HepG2 (cell line): ENCODE results near the gene ECEL1. TPM values are rescaled to one million over a fixed set of nuclear protein-coding genes. Genes with fewer than 3 reads are reported as not detected.

ENCODE experiments used
- ATAC-seq: fragments of 200-7000 bp; cut with Tn5 transposase; 3 replicates; pipeline ENCODE4 v1.9.1; 2020; ENCODE audit warnings: mild to moderate bottlenecking, moderate library complexity
- BruUV-seq: library from RNA; stranded (reverse); fragments of 400-500 nt; replicated peaks from 2 replicates; lab custom pipeline; 2021; lab: Mats Ljungman, UMichigan
- CTCF ChIA-PET: fragments of 300-600 bp; formaldehyde crosslinking; extraction: SDS; loops from one replicate; lab custom pipeline; 2021; ENCODE audit warnings: low total read pairs, inconsistent platforms, low intra/inter-chr PET ratio; lab: Yijun Ruan, JAX
- POLR2A ChIA-PET: fragments of 350-600 bp; sonication (Branson Sonifier 250); formaldehyde crosslinking; loops from one replicate; lab custom pipeline; 2020; ENCODE audit warnings: antibody characterized with exemption, inconsistent platforms; lab: Yijun Ruan, JAX
- DNase-seq: peaks from one replicate; pipeline ENCODE4 v3.0.0-alpha.2; 2015; ENCODE audit warnings: low spot score
- FAIRE-seq: peaks from 3 replicates; lab custom pipeline; 2011; peaks lifted over from hg19 to GRCh38; lab: Jason Lieb, UNC
- H2AFZ ChIP-seq: one replicate; pipeline ENCODE4 v1.6.1; 2011; ENCODE audit warnings: low read length, inconsistent platforms
- H3K27ac ChIP-seq: fragments of 300-600 bp; 3 replicates; pipeline ENCODE4 v1.8.0; 2011; ENCODE audit warnings: mixed run types, mild to moderate bottlenecking, mixed read lengths, low read length, inconsistent platforms; ENCODE audit not compliant: insufficient read depth; ENCODE audit errors: extremely low read length
- H3K27me3 ChIP-seq, 2 experiments: fragments of 200-600 bp in 1 of 2; 2 replicates in 1 of 2; 3 replicates in 1 of 2; pipeline versions ENCODE4 v1.6.0 to v1.8.0; 2011; ENCODE audit warnings: low read length in 2 of 2, mild to moderate bottlenecking in 2 of 2, moderate library complexity in 2 of 2, inconsistent platforms in 1 of 2; ENCODE audit not compliant: insufficient read depth in 2 of 2, control insufficient read depth in 1 of 2
- H3K36me3 ChIP-seq, 2 experiments: fragments of 200-600 bp in 1 of 2; replicated peaks in 1 of 2; 2 replicates in 1 of 2; 3 replicates in 1 of 2; pipeline versions ENCODE4 v1.5.1 to v1.8.0; 2011; ENCODE audit warnings: low read length in 2 of 2, inconsistent platforms in 1 of 2; ENCODE audit not compliant: insufficient read depth in 2 of 2, control insufficient read depth in 1 of 2
- H3K4me1 ChIP-seq: 2 replicates; pipeline ENCODE4 v1.5.1; 2012; ENCODE audit warnings: low read length, inconsistent platforms; ENCODE audit not compliant: insufficient read depth
- H3K4me2 ChIP-seq: 2 replicates; pipeline ENCODE4 v1.6.0; 2011; ENCODE audit warnings: low read depth, low read length, inconsistent platforms
- H3K4me3 ChIP-seq, 3 experiments: fragments of 200-600 bp in 1 of 3; sonication (generic), shearing (Covaris generic) in 1 of 3; replicated peaks in 1 of 3; 2 replicates each; pipeline ENCODE4 v1.5.1; 2011 to 2016; ENCODE audit warnings: low read length in 3 of 3, inconsistent platforms in 2 of 3, low read depth in 2 of 3, mild to moderate bottlenecking in 2 of 3, control low read depth in 1 of 3, mixed read lengths in 1 of 3; ENCODE audit not compliant: insufficient read depth in 1 of 3
- H3K79me2 ChIP-seq: one replicate; pipeline ENCODE4 v1.6.1; 2011; ENCODE audit warnings: low read length, inconsistent platforms; ENCODE audit not compliant: insufficient read depth
- H3K9ac ChIP-seq: 2 replicates; pipeline ENCODE4 v1.6.0; 2011; ENCODE audit warnings: mild to moderate bottlenecking, low read depth, low read length, inconsistent platforms; ENCODE audit not compliant: insufficient read depth
- H3K9me3 ChIP-seq: 2 replicates; pipeline ENCODE4 v1.5.1; 2012; ENCODE audit warnings: mild to moderate bottlenecking, low read length
- H4K20me1 ChIP-seq: 2 replicates; pipeline ENCODE4 v1.6.0; 2011; ENCODE audit warnings: inconsistent platforms, mild to moderate bottlenecking, low read length, moderate library complexity; ENCODE audit not compliant: insufficient read depth
- KDM2A ChIP-seq: sonication (generic); formaldehyde crosslinking; IDR thresholded peaks from 2 replicates; pipeline ENCODE4 v1.4.0; 2020; ENCODE audit warnings: low read depth, missing genetic modification reagents, borderline replicate concordance
- POLR2AphosphoS2 ChIP-seq: IDR thresholded peaks from 2 replicates; pipeline ENCODE4 v1.6.1; 2011; ENCODE audit warnings: low read depth, low read length, improper control_type of control experiment
- SIX1 ChIP-seq: sonication (generic); formaldehyde crosslinking; IDR thresholded peaks from 2 replicates; pipeline ENCODE4 v1.4.0; 2020; ENCODE audit warnings: missing genetic modification reagents, borderline replicate concordance
- SOX13 ChIP-seq, 3 experiments: fragments of 450-650 bp in 1 of 3; sonication (generic) in 1 of 3; formaldehyde crosslinking in 1 of 3; IDR thresholded peaks in 2 of 3; conservative IDR thresholded peaks in 1 of 3; 2 replicates each; pipeline versions ENCODE4 v1.5.0 to v1.6.1; 2016 to 2020; ENCODE audit warnings: antibody characterized with exemption in 1 of 3, mild to moderate bottlenecking in 1 of 3, missing compliant biosample characterization in 1 of 3, missing genetic modification reagents in 1 of 3, moderate library complexity in 1 of 3
- TEAD3 ChIP-seq: optimal IDR thresholded peaks from 2 replicates; pipeline ENCODE3; 2016; ENCODE audit warnings: borderline replicate concordance
- ZNF30 ChIP-seq: sonication (generic); formaldehyde crosslinking; IDR thresholded peaks from 2 replicates; pipeline ENCODE4 v1.5.0; 2020; ENCODE audit warnings: mild to moderate bottlenecking, missing genetic modification reagents
- ZNF652 ChIP-seq: IDR thresholded peaks from 2 replicates; pipeline ENCODE4 v1.6.1; 2016; ENCODE audit warnings: low read depth, borderline replicate concordance
- WGBS: methylation state at CpG from one replicate; pipeline ENCODE4 v1.1.6; 2017; ENCODE audit warnings: low lambda C conversion rate; 5-methylcytosine and 5-hydroxymethylcytosine counted together
- in situ Hi-C: cut with HindIII; loops from 2 replicates; pipeline ENCODE4 v1.10.0; 2017; ENCODE audit warnings: low pct_unique_long_range_greater_than_20kb; ENCODE audit not compliant: extremely low pct_ligation_motif_present
- intact Hi-C: fragments of 100-400 bp; cut with micrococcal nuclease; formaldehyde crosslinking; loops from one replicate; pipeline ENCODE4 v1.10.0; 2022; ENCODE audit not compliant: unreplicated experiment
- polyA plus RNA-seq, 8 experiments: library from polyadenylated mRNA; depleted of rRNA in 3 of 8; stranded (reverse) in 7 of 8; unstranded in 1 of 8; fragments of >200 nt; fragmentation: Illumina TruSeq in 4 of 8; extraction: Trizol in 4 of 8; gene quantifications; 2 replicates each; pipeline versions ENCODE4 v1.2.1 to v1.2.3, GENCODE V29; 2011 to 2016; ENCODE audit warnings: low read depth in 4 of 8, missing spikeins in 1 of 8, mixed read lengths in 1 of 8; ENCODE audit not compliant: insufficient read depth in 1 of 8
- total RNA-seq, 5 experiments: library from RNA; depleted of rRNA; stranded (reverse); fragments of >200 nt; fragmentation: Illumina TruSeq; extraction: Trizol; gene quantifications; 2 replicates each; pipeline ENCODE4 v1.2.3, GENCODE V29; 2016; ENCODE audit warnings: low read depth in 1 of 5
- TF ChIP-seq, protein P1 (sequence below): fragments of 450-650 bp; IDR thresholded peaks from 2 replicates; pipeline ENCODE4 v1.6.1; 2017; ENCODE audit warnings: mild to moderate bottlenecking

The ECEL1 gene
- total and polyA plus RNA-seq, 2 of the 13 experiments (the other 11 are each of a cell fraction or from before 2014, with no cell fraction given), result not detected

DNA sequence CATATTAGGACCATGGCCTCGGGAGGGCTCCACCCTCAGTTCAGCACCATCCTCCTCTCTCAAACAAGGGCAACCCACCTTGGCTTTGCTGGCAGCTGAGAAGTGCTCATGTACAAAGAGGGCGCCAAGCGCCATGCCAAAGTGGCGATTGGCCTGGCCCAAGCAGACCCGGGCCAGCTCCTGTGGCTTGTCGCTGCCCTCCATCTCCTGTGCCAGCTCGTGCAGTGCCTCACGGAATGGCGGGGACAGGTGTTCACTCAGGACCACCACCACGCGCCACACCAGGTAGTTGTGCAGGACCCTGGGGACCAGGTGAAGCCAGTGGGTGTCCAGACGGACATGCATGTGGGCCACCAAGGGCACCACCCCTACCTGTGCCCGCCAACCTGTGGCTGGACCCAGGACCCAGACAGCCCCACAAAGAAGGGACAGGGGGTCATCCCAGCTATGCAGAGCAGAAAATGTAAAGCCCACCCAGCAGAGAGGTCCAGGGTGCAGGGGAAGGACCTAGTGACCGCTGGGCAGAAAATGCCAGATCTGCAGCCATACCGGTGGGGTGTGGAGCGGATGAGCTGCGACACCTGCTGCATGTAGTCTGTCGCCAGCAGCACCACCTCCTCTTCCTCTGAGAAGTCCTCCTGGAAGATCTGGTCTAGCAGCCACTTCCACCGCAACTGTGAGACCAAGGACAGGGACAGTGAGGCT is 3.6 kb downstream of the ECEL1 start:
- Histone ChIP-seq H3K79me2 (no peaks in the 10 kb centered on the region), H3K9me3 (no peaks in the 10 kb centered on the region), H4K20me1 (no peaks in the 10 kb centered on the region; the same call in 1 of the 2 replicates), H2AFZ (no peak overlapping the region), H3K27me3 (peaks cover 29 to 88% of the 10 kb centered on the region in 2 experiments), H3K9ac (no peak overlapping the region), H3K4me2 (no peak overlapping the region), H3K4me3 (no peak overlapping the region), H3K4me1 (no peaks in the 10 kb centered on the region), H3K36me3 (no peaks in the 10 kb centered on the region), H3K27ac (no peak overlapping the region)
- CTCF ChIA-PET, result no interaction called here
- ATAC-seq (no peak), FAIRE-seq (no peak), DNase-seq (no peak)
- intact Hi-C loops (no loop called here), in situ Hi-C loops (no loop called here)
- no TSS peak for BruUV-seq
- POLR2A ChIA-PET, result no interaction called here
- TF ChIP-seq, protein P1, sequence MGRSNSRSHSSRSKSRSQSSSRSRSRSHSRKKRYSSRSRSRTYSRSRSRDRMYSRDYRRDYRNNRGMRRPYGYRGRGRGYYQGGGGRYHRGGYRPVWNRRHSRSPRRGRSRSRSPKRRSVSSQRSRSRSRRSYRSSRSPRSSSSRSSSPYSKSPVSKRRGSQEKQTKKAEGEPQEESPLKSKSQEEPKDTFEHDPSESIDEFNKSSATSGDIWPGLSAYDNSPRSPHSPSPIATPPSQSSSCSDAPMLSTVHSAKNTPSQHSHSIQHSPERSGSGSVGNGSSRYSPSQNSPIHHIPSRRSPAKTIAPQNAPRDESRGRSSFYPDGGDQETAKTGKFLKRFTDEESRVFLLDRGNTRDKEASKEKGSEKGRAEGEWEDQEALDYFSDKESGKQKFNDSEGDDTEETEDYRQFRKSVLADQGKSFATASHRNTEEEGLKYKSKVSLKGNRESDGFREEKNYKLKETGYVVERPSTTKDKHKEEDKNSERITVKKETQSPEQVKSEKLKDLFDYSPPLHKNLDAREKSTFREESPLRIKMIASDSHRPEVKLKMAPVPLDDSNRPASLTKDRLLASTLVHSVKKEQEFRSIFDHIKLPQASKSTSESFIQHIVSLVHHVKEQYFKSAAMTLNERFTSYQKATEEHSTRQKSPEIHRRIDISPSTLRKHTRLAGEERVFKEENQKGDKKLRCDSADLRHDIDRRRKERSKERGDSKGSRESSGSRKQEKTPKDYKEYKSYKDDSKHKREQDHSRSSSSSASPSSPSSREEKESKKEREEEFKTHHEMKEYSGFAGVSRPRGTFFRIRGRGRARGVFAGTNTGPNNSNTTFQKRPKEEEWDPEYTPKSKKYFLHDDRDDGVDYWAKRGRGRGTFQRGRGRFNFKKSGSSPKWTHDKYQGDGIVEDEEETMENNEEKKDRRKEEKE, result no peak
- TF ChIP-seq TEAD3, result no peak
- no peak for TF ChIP-seq ZNF30 (CRISPR knock-in tag)
- no peak for TF ChIP-seq POLR2AphosphoS2
- no peak for TF ChIP-seq SIX1
- TF ChIP-seq KDM2A, result no peak
- no peak for TF ChIP-seq SOX13 (IDR thresholded peaks at IDR 0.05)
- TF ChIP-seq SOX13 (CRISPR knock-in tag; conservative IDR thresholded peaks at IDR 0.05 in 1 of 2, IDR thresholded peaks at IDR 0.05 in 1 of 2), result no peak
- TF ChIP-seq ZNF652 (CRISPR knock-in tag), result no peak
- WGBS, result 44% methylated on average over 15 of the region's 19 CpGs
